HL-60 (cell line): ENCODE results near the gene ABCA4.
A peak's percentile ranks its signal among the peaks of the same experiment; 100 is the strongest.

ENCODE experiments used
- DNase-seq, 2 experiments: peaks; one replicate each; pipeline ENCODE4 v3.0.0-alpha.2; 2010 to 2020; ENCODE audit warnings: low read depth in 1 of 2, low spot score in 1 of 2
- H3K27ac ChIP-seq: fragments of 250-450 bp; sonication (Bioruptor Pico); replicated peaks from 2 replicates; pipeline ENCODE4 v1.5.1; 2020; ENCODE audit warnings: mild to moderate bottlenecking, moderate library complexity
- H3K27me3 ChIP-seq: fragments of 250-450 bp; sonication (Bioruptor Pico); 2 replicates; pipeline ENCODE4 v1.5.1; 2021; ENCODE audit warnings: mild to moderate bottlenecking, moderate library complexity; ENCODE audit not compliant: insufficient read depth, poor library complexity, severe bottlenecking
- H3K4me3 ChIP-seq: replicated peaks from 2 replicates; pipeline ENCODE4 v1.5.1; 2011; ENCODE audit warnings: mild to moderate bottlenecking, control low read depth, low read length; ENCODE audit not compliant: insufficient read depth
- CTCF ChIP-seq: IDR thresholded peaks from one replicate; pipeline ENCODE4 v1.5.1; 2011; ENCODE audit warnings: low read length, control low read depth, inconsistent platforms; ENCODE audit not compliant: insufficient read depth
- GABPA ChIP-seq: IDR thresholded peaks from 2 replicates; pipeline ENCODE4 v1.6.1; 2012; ENCODE audit warnings: low read depth
- POLR2AphosphoS5 ChIP-seq: IDR thresholded peaks from 2 replicates; pipeline ENCODE4 v1.6.1; 2012; ENCODE audit warnings: low read depth
- REST ChIP-seq: IDR thresholded peaks from 2 replicates; pipeline ENCODE4 v1.6.1; 2012; ENCODE audit warnings: low read depth; ENCODE audit not compliant: insufficient replicate concordance
- SPI1 ChIP-seq: IDR thresholded peaks from 2 replicates; pipeline ENCODE4 v1.6.1; 2012; ENCODE audit warnings: low read depth, mild to moderate bottlenecking, borderline replicate concordance

The ABCA4 gene

GRCh38 chr1:93990010-93990409 lies 130.9 kb downstream of the ABCA4 start:
- Histone ChIP-seq H3K27ac (peak overlapping the region; percentile 9), H3K27me3 (peaks cover 3% of the 10 kb centered on the region)

GRCh38 chr1:93989601-93990000 lies 131.3 kb downstream of the ABCA4 start:
- no peak for TF ChIP-seq GABPA
- TF ChIP-seq POLR2AphosphoS5, result no peak
- H3K27me3 ChIP-seq, result peaks cover 3% of the 10 kb centered on the region
- no peak overlapping the region for H3K4me3 ChIP-seq
- no peak for DNase-seq
- H3K27ac ChIP-seq, result peak overlapping the region; percentile 9

More at GRCh38 chr1:93990010-93990409, 130.9 kb downstream of the ABCA4 start:
- DNase-seq, result peak in 1 of 2 experiments; percentile 37
- no peak overlapping the region for H3K4me3 ChIP-seq
- TF ChIP-seq SPI1 (no peak), CTCF (no peak), REST (no peak), GABPA (no peak), POLR2AphosphoS5 (no peak)

- no peak overlapping the region for H3K4me3 ChIP-seq
- peak overlapping the region; percentile 9 for H3K27ac ChIP-seq
- TF ChIP-seq SPI1 (peak; percentile 90), CTCF (no peak), GABPA (no peak), REST (no peak)
These were observed 132.2 kb downstream of the ABCA4 start for GRCh38 chr1:93988634-93989350.

GRCh38 chr1:93981274-93981667 lies 139.7 kb downstream of the ABCA4 start:
- H3K27ac ChIP-seq, result no peak overlapping the region
- H3K27me3 ChIP-seq, result no peaks in the 10 kb centered on the region
- TF ChIP-seq POLR2AphosphoS5 (no peak), SPI1 (no peak), CTCF (no peak), REST (no peak), GABPA (no peak)
- DNase-seq, result no peak
- H3K4me3 ChIP-seq, result no peak overlapping the region

More at GRCh38 chr1:93988634-93989350, 132.2 kb downstream of the ABCA4 start:
- peak in 1 of 2 experiments; percentile 32 for DNase-seq
- peaks cover 3% of the 10 kb centered on the region for H3K27me3 ChIP-seq
